DOHH2 (cell line): Measurements from ENCODE around the gene POGZ.

Experiments
- H3F3A ChIP-seq: fragments of 200-600 bp; sonication (generic), shearing (Covaris generic); 2 replicates; pipeline ENCODE4 v1.6.0; 2016; ENCODE audit warnings: antibody characterized with exemption, mild to moderate bottlenecking; ENCODE audit not compliant: control insufficient read depth, insufficient read depth
- H3K27ac ChIP-seq: fragments of 200-600 bp; sonication (generic); 2 replicates; pipeline ENCODE4 v1.5.1; 2014; ENCODE audit warnings: low read depth, mild to moderate bottlenecking, low read length, moderate library complexity
- H3K27me3 ChIP-seq: fragments of 200-600 bp; sonication (generic); 2 replicates; pipeline ENCODE4 v1.6.1; 2014; ENCODE audit warnings: mild to moderate bottlenecking, low read length, mixed read lengths; ENCODE audit not compliant: control insufficient read depth
- H3K36me3 ChIP-seq: fragments of 200-600 bp; sonication (generic); 2 replicates; pipeline ENCODE4 v1.6.1; 2014; ENCODE audit warnings: mild to moderate bottlenecking, low read length, moderate library complexity, mixed read lengths; ENCODE audit not compliant: control insufficient read depth
- H3K4me1 ChIP-seq: fragments of 200-600 bp; sonication (generic); 2 replicates; pipeline ENCODE4 v1.6.1; 2014; ENCODE audit warnings: mild to moderate bottlenecking, low read length, mixed read lengths; ENCODE audit not compliant: control insufficient read depth
- H3K4me2 ChIP-seq: fragments of 200-600 bp; sonication (generic); 2 replicates; pipeline ENCODE4 v1.6.0; 2014; ENCODE audit warnings: mild to moderate bottlenecking, low read length, moderate library complexity
- H3K4me3 ChIP-seq: fragments of 200-600 bp; sonication (generic); 2 replicates; pipeline ENCODE4 v1.5.1; 2014; ENCODE audit warnings: mild to moderate bottlenecking, low read length, mixed read lengths
- H3K79me2 ChIP-seq: fragments of 200-600 bp; sonication (generic); 2 replicates; pipeline ENCODE4 v1.6.1; 2014; ENCODE audit warnings: mild to moderate bottlenecking, low read length, mixed read lengths; ENCODE audit not compliant: control insufficient read depth
- H3K9me2 ChIP-seq: fragments of 200-600 bp; sonication (generic); replicated peaks from 2 replicates; pipeline ENCODE4 v1.6.1; 2014; ENCODE audit warnings: mild to moderate bottlenecking, low read length, mixed read lengths; ENCODE audit not compliant: control insufficient read depth
- H3K9me3 ChIP-seq: fragments of 200-600 bp; sonication (generic); 2 replicates; pipeline ENCODE4 v1.6.1; 2014; ENCODE audit warnings: antibody characterized with exemption, low read length, mixed read lengths; ENCODE audit not compliant: control insufficient read depth, insufficient read depth
- H4K20me1 ChIP-seq: fragments of 200-600 bp; sonication (generic); 2 replicates; pipeline ENCODE4 v1.6.0; 2014; ENCODE audit warnings: low read depth, mild to moderate bottlenecking, antibody characterized with exemption, low read length, moderate library complexity; ENCODE audit not compliant: control insufficient read depth, insufficient read depth
- EZH2phosphoT487 ChIP-seq: fragments of 200-600 bp; sonication (generic); IDR thresholded peaks from 2 replicates; pipeline ENCODE4 v1.6.1; 2017; ENCODE audit warnings: borderline replicate concordance, mild to moderate bottlenecking, antibody characterized with exemption, low read length, moderate library complexity, mixed read lengths
- TF ChIP-seq, protein P1 (sequence below): fragments of 200-600 bp; sonication (generic); IDR thresholded peaks from one replicate; pipeline ENCODE4 v1.5.1; 2014; ENCODE audit warnings: antibody characterized with exemption, mild to moderate bottlenecking, low read depth, low read length; ENCODE audit not compliant: poor library complexity, severe bottlenecking

POGZ gene

DNA sequence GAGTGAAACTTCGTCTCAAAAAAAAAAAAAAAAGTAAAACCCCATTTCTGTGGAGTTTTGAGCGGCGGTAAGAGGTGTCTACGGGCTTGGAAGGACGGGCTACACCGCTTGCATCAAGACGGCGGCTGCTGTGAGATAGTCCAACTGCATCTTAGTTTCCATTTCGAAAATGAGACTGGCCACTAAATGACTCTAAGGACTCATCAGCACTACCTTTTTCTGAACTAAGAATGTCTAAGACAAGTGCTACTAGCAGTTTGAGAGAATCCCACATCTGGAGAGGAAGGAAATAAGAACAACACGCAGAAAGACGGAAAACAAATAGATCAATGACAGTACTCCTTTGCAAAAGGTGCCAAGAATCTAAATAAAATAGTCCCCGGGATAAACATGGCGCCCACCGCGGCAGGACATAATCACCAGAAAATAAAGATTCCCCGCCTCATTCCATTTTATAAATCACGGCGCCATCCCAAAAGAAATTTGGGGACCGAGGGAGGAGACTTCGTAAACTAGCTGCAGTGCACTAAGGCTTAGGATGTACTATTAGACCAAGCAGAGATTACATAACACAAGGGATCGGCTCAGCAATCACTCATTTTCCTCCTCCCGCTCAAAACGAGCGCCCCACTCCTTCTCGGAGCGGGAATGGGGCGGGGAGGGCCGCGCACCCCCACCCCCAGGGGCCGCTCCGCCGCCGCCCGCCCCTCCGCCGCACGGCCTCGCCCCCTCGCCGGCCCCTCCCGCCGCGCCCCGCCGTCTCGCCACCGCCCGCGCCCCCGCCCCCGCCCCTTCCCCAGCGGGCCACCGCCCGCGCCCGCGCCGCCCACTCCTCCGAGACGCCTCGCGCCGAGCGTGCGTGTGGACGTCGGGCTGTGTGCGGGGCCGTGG is 1.1 kb downstream of the POGZ start:
- Histone ChIP-seq H3K4me2 (peak overlapping the region; percentile 91), H3K4me3 (peak overlapping the region; percentile 92), H3K9me2 (no peaks in the 10 kb centered on the region)

DNA sequence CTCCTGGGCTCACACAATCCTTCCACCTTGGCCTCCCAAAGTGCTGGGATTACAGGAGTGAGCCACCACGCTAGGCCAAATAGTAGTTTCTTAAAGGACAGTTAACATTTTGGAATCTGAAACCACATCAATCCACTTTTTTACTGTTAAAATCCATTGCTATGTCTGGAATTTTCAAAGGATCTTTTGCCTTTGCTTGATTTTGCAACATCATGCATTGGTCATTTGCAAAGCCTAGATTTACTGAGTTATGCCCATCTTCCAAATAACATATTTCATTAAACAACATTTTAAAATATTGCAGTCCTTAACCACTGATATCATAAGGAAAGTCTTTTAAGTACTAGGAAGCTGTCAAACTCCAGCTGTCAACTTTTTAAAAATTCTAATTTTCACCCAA is 3.3 kb downstream of the POGZ start:
- peak overlapping the region; percentile 32 for H3K27ac ChIP-seq
- H3K4me2 ChIP-seq, result peak overlapping the region; percentile 91
- peaks cover 37% of the 10 kb centered on the region for H3K36me3 ChIP-seq
- H3K9me2 ChIP-seq, result no peaks in the 10 kb centered on the region
- peaks cover 18% of the 10 kb centered on the region for H3F3A ChIP-seq
- peaks cover 19% of the 10 kb centered on the region for H4K20me1 ChIP-seq
- no peaks in the 10 kb centered on the region for H3K9me3 ChIP-seq
- no peaks in the 10 kb centered on the region for H3K27me3 ChIP-seq
- H3K79me2 ChIP-seq, result peaks cover 80% of the 10 kb centered on the region
- TF ChIP-seq, protein P1, sequence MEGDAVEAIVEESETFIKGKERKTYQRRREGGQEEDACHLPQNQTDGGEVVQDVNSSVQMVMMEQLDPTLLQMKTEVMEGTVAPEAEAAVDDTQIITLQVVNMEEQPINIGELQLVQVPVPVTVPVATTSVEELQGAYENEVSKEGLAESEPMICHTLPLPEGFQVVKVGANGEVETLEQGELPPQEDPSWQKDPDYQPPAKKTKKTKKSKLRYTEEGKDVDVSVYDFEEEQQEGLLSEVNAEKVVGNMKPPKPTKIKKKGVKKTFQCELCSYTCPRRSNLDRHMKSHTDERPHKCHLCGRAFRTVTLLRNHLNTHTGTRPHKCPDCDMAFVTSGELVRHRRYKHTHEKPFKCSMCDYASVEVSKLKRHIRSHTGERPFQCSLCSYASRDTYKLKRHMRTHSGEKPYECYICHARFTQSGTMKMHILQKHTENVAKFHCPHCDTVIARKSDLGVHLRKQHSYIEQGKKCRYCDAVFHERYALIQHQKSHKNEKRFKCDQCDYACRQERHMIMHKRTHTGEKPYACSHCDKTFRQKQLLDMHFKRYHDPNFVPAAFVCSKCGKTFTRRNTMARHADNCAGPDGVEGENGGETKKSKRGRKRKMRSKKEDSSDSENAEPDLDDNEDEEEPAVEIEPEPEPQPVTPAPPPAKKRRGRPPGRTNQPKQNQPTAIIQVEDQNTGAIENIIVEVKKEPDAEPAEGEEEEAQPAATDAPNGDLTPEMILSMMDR, result no peak
- TF ChIP-seq EZH2phosphoT487, result no peak
- H3K4me1 ChIP-seq, result peaks cover 45% of the 10 kb centered on the region
- peak overlapping the region; percentile 92 for H3K4me3 ChIP-seq

More for the DNA sequence above, 1.1 kb downstream of the POGZ start:
- Histone ChIP-seq H3K9me3 (no peaks in the 10 kb centered on the region), H4K20me1 (peaks cover 19% of the 10 kb centered on the region), H3K36me3 (peaks cover 30% of the 10 kb centered on the region), H3K27me3 (peaks cover 5% of the 10 kb centered on the region), H3K4me1 (peaks cover 45% of the 10 kb centered on the region), H3K27ac (peak overlapping the region; percentile 75), H3F3A (peaks cover 18% of the 10 kb centered on the region), H3K79me2 (peaks cover 58% of the 10 kb centered on the region)
- TF ChIP-seq, protein P1, result no peak
- no peak for TF ChIP-seq EZH2phosphoT487

DNA sequence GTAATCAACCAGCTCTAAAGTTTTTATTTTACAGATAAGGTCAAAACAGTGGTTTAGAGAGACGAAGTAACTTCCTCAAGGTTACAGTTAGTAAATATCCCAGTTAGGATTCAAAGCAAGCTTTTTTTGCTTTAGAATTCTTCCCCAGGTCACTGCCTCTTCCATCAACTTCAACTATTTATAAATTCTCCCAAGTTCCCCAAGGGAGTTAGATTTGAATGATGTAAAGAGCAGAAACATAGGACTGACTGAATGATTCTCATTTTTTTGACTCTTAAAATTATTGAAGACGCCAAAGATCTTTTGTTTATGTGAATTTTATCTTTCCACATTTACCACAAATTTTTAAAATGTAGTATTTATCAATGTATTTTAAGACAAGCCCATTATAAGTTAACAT is 4.1 kb downstream of the POGZ start:
- Histone ChIP-seq H3F3A (peaks cover 18% of the 10 kb centered on the region), H3K9me3 (no peaks in the 10 kb centered on the region), H3K9me2 (no peaks in the 10 kb centered on the region), H3K27me3 (no peaks in the 10 kb centered on the region), H4K20me1 (peaks cover 19% of the 10 kb centered on the region), H3K27ac (peak overlapping the region; percentile 32), H3K79me2 (peaks cover 87% of the 10 kb centered on the region), H3K4me1 (peaks cover 43% of the 10 kb centered on the region), H3K36me3 (peaks cover 40% of the 10 kb centered on the region), H3K4me2 (peak overlapping the region; percentile 91), H3K4me3 (peak overlapping the region; percentile 92)
- TF ChIP-seq EZH2phosphoT487, result no peak
- TF ChIP-seq, protein P1, result no peak
